HCT116 (cell line): Measurements from ENCODE around the gene OR5AC2. TPM values are rescaled to one million over a fixed set of nuclear protein-coding genes. Genes with fewer than 3 reads are reported as not detected.

Experiments
- ATAC-seq: fragments of 200-7000 bp; cut with Tn5 transposase; 2 replicates; pipeline ENCODE4 v1.9.1; 2020; ENCODE audit warnings: mild to moderate bottlenecking, moderate library complexity
- BruUV-seq: library from RNA; stranded (reverse); fragments of 400-500 nt; replicated peaks from 2 replicates; lab custom pipeline; 2021; lab: Mats Ljungman, UMichigan
- CTCF ChIA-PET: fragments of 300-600 bp; sonication (Branson Sonifier 250); formaldehyde crosslinking; loops from one replicate; lab custom pipeline; 2021; ENCODE audit warnings: antibody characterized with exemption; lab: Charles Lee
- POLR2A ChIA-PET: fragments of 300-600, 350-600 bp; sonication (Branson Sonifier 250); formaldehyde crosslinking; loops from one replicate; lab custom pipeline; 2021; ENCODE audit warnings: antibody characterized with exemption; lab: Charles Lee
- RAD21 ChIA-PET, 2 experiments: fragments of 300-600 bp; sonication (Branson Sonifier 250); formaldehyde crosslinking; loops; one replicate each; lab custom pipeline; 2023; ENCODE audit warnings: low total read pairs in 2 of 2; ENCODE audit not compliant: uncharacterized antibody in 2 of 2, unreplicated experiment in 2 of 2, low non-redundant PET in 1 of 2; lab: Charles Lee
- DNase-seq: peaks from one replicate; pipeline ENCODE4 v3.0.0-alpha.2; 2010; ENCODE audit warnings: low read depth, low spot score
- H2AFZ ChIP-seq: fragments of 200-600 bp; shearing (Covaris generic), sonication (generic); 2 replicates; pipeline ENCODE4 v1.6.1; 2017; ENCODE audit warnings: low read depth, mixed run types, mixed read lengths, antibody characterized with exemption, low read length; ENCODE audit not compliant: poor library complexity, severe bottlenecking
- H3K27ac ChIP-seq: 2 replicates; pipeline ENCODE4 v1.5.1; 2012; ENCODE audit warnings: low read depth, low read length
- H3K27me3 ChIP-seq: fragments of 200-600 bp; sonication (generic); 2 replicates; pipeline ENCODE4 v1.6.1; 2016; ENCODE audit warnings: mixed run types, low read length, mixed read lengths; ENCODE audit not compliant: insufficient read depth
- H3K36me3 ChIP-seq, 2 experiments: fragments of 200-500 bp in 1 of 2; fragments of 200-600 bp in 1 of 2; sonication (Bioruptor generic) in 1 of 2; sonication (generic) in 1 of 2; 2 replicates each; pipeline versions ENCODE4 v1.5.1 to v1.6.1; 2014 to 2016; ENCODE audit warnings: low read length in 2 of 2, inconsistent platforms in 1 of 2, mixed read lengths in 1 of 2, mixed run types in 1 of 2; ENCODE audit not compliant: insufficient read depth in 2 of 2, control insufficient read depth in 1 of 2
- H3K4me1 ChIP-seq, 2 experiments: fragments of 200-600 bp in 1 of 2; sonication (generic) in 1 of 2; 2 replicates each; pipeline versions ENCODE4 v1.5.1 to v1.6.1; 2012 to 2017; ENCODE audit warnings: low read length in 2 of 2, inconsistent platforms in 1 of 2, mild to moderate bottlenecking in 1 of 2, mixed read lengths in 1 of 2, mixed run types in 1 of 2, moderate library complexity in 1 of 2; ENCODE audit not compliant: insufficient read depth in 2 of 2, control insufficient read depth in 1 of 2
- H3K4me2 ChIP-seq: fragments of 200-600 bp; sonication (generic); 2 replicates; pipeline ENCODE4 v1.6.1; 2017; ENCODE audit warnings: mixed run types, low read length, mixed read lengths
- H3K4me3 ChIP-seq, 2 experiments: fragments of 200-600 bp in 1 of 2; sonication (generic) in 1 of 2; replicated peaks in 1 of 2; 2 replicates each; pipeline ENCODE4 v1.5.1; 2011 to 2016; ENCODE audit warnings: low read length in 2 of 2, control low read depth in 1 of 2, low read depth in 1 of 2, mild to moderate bottlenecking in 1 of 2, mixed read lengths in 1 of 2, mixed run types in 1 of 2
- H3K79me2 ChIP-seq: fragments of 200-600 bp; sonication (generic); 2 replicates; pipeline ENCODE4 v1.6.1; 2017; ENCODE audit warnings: mild to moderate bottlenecking, mixed run types, low read length, moderate library complexity, mixed read lengths; ENCODE audit not compliant: insufficient read depth
- H3K9ac ChIP-seq: fragments of 200-600 bp; sonication (generic); 2 replicates; pipeline ENCODE4 v1.6.1; 2016; ENCODE audit warnings: low read length, mixed read lengths
- H3K9me2 ChIP-seq: fragments of 200-600 bp; sonication (generic), shearing (Covaris generic); 2 replicates; pipeline ENCODE4 v1.6.1; 2017; ENCODE audit warnings: mixed run types, mild to moderate bottlenecking, moderate library complexity; ENCODE audit not compliant: insufficient read depth
- H3K9me3 ChIP-seq, 2 experiments: fragments of 200-500 bp in 1 of 2; fragments of 200-600 bp in 1 of 2; sonication (Bioruptor generic) in 1 of 2; sonication (generic) in 1 of 2; 2 replicates each; pipeline ENCODE4 v1.6.1; 2014 to 2017; ENCODE audit warnings: low read length in 2 of 2, mixed read lengths in 2 of 2, inconsistent platforms in 1 of 2, low read depth in 1 of 2, mild to moderate bottlenecking in 1 of 2, mixed run types in 1 of 2, moderate library complexity in 1 of 2; ENCODE audit not compliant: control insufficient read depth in 1 of 2, insufficient read depth in 1 of 2
- H4K20me1 ChIP-seq: fragments of 200-600 bp; sonication (generic), shearing (Covaris generic); 2 replicates; pipeline ENCODE4 v1.6.1; 2017; ENCODE audit warnings: mixed run types, mild to moderate bottlenecking, moderate library complexity; ENCODE audit not compliant: insufficient read depth
- ATF3 ChIP-seq: IDR thresholded peaks from 2 replicates; pipeline ENCODE4 v1.6.1; 2012
- CEBPB ChIP-seq: IDR thresholded peaks from 2 replicates; pipeline ENCODE4 v1.6.1; 2012; ENCODE audit warnings: low read depth
- CTCF ChIP-seq, 3 experiments: fragments of 200-600 bp in 1 of 3; sonication (generic) in 1 of 3; IDR thresholded peaks in 2 of 3; conservative IDR thresholded peaks in 1 of 3; 2 replicates each; pipeline ENCODE4 v1.5.1; 2012 to 2017; ENCODE audit warnings: low read depth in 2 of 3, low read length in 2 of 3, antibody characterized with exemption in 1 of 3, borderline replicate concordance in 1 of 3, control low read depth in 1 of 3, mild to moderate bottlenecking in 1 of 3, mixed read lengths in 1 of 3, mixed run types in 1 of 3, moderate library complexity in 1 of 3; ENCODE audit not compliant: insufficient read depth in 1 of 3
- EZH2 ChIP-seq: fragments of 200-600 bp; sonication (generic); IDR thresholded peaks from 2 replicates; pipeline ENCODE4 v1.6.1; 2017; ENCODE audit warnings: antibody characterized with exemption, mixed run types
- FOSL1 ChIP-seq: IDR thresholded peaks from 2 replicates; pipeline ENCODE4 v1.6.1; 2012; ENCODE audit warnings: low read depth
- POLR2A ChIP-seq: IDR thresholded peaks from 2 replicates; pipeline ENCODE4 v1.7.0; 2011; ENCODE audit warnings: borderline replicate concordance; ENCODE audit not compliant: insufficient read depth, insufficient read length; ENCODE audit errors: extremely low read depth
- POLR2AphosphoS5 ChIP-seq: IDR thresholded peaks from 2 replicates; pipeline ENCODE4 v1.6.1; 2011; ENCODE audit warnings: mild to moderate bottlenecking, low read depth, low read length, moderate library complexity
- SP1 ChIP-seq: IDR thresholded peaks from 2 replicates; pipeline ENCODE4 v1.6.1; 2012; ENCODE audit warnings: low read depth
- SRF ChIP-seq: IDR thresholded peaks from 2 replicates; pipeline ENCODE4 v1.6.1; 2012; ENCODE audit warnings: low read depth
- YY1 ChIP-seq: IDR thresholded peaks from 2 replicates; pipeline ENCODE4 v1.6.1; 2011; ENCODE audit warnings: low read length, low read depth, moderate library complexity, mild to moderate bottlenecking; ENCODE audit not compliant: insufficient replicate concordance; ENCODE audit errors: extremely low read depth
- ZBTB33 ChIP-seq: IDR thresholded peaks from 2 replicates; pipeline ENCODE4 v1.6.1; 2011; ENCODE audit warnings: mild to moderate bottlenecking, low read length, moderate library complexity; ENCODE audit not compliant: insufficient replicate concordance; ENCODE audit errors: extremely low read depth
- ZNF274 ChIP-seq: fragments of 200-500 bp; sonication (Bioruptor generic); IDR thresholded peaks from 2 replicates; pipeline ENCODE4 v1.6.1; 2014; ENCODE audit warnings: mild to moderate bottlenecking, low read depth, low read length, inconsistent platforms
- intact Hi-C: fragments of 100-400 bp; cut with micrococcal nuclease; formaldehyde crosslinking; loops from 2 replicates; pipeline ENCODE4 v1.10.0; 2022
- total RNA-seq: library from RNA; stranded (reverse); gene quantifications from one replicate; pipeline ENCODE4 v1.2.1, GENCODE V29; 2021; ENCODE audit not compliant: unreplicated experiment
- TF ChIP-seq, protein P1 (sequence below): IDR thresholded peaks from 2 replicates; pipeline ENCODE4 v1.6.1; 2012

The OR5AC2 gene
- total RNA-seq, 1 experiment from 2014 or later, result not detected

DNA sequence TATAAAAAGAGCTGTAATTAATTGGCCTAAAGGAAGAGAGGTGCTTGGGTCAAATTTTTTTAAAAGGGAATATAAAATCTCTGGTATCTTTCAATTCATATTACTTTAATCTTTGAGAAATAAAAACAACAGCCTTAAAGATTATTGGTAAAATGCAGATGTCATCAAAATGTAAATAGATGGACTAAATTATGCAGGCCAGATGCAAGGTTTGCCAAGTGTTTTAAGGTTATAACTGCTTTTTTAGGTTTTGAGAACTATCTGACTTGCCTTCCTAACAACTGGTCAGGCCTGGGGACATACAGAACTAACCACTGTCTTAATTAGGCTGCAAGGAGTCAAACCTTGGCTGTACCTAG lies 23.6 kb downstream of the OR5AC2 start:
- Histone ChIP-seq H4K20me1 (no peaks in the 10 kb centered on the region), H3K4me1 (no peaks in the 10 kb centered on the region), H3K4me2 (no peak overlapping the region), H3K4me3 (no peak overlapping the region), H3K27me3 (no peaks in the 10 kb centered on the region), H3K9ac (no peak overlapping the region), H3K79me2 (no peaks in the 10 kb centered on the region), H3K36me3 (no peaks in the 10 kb centered on the region), H3K9me2 (no peaks in the 10 kb centered on the region), H2AFZ (no peak overlapping the region), H3K27ac (no peak overlapping the region), H3K9me3 (no peaks in the 10 kb centered on the region)
- intact Hi-C loops, result no loop called here
- TF ChIP-seq SP1 (no peak), YY1 (no peak), CTCF (IDR thresholded peaks at IDR 0.05 in 2 of 3, conservative IDR thresholded peaks at IDR 0.05 in 1 of 3; ENCODE audit: borderline replicate concordance in 1 of 3, insufficient read depth in 1 of 3, low read depth in 2 of 3, low read length in 2 of 3) (no peak), POLR2AphosphoS5 (no peak), ZNF274 (no peak), ATF3 (no peak), EZH2 (no peak), FOSL1 (no peak), CEBPB (no peak), SRF (no peak), POLR2A (no peak), ZBTB33 (no peak)
- TF ChIP-seq, protein P1, sequence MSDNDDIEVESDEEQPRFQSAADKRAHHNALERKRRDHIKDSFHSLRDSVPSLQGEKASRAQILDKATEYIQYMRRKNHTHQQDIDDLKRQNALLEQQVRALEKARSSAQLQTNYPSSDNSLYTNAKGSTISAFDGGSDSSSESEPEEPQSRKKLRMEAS, result no peak
- POLR2A ChIA-PET, result no interaction called here
- no peak for DNase-seq
- RAD21 ChIA-PET, result no interaction called here
- no peak for ATAC-seq
- no TSS peak for BruUV-seq
- CTCF ChIA-PET, result no interaction called here
